OCI-LY1 (cell line): Measurements from ENCODE around the gene RETNLB.

ENCODE experiments used
- H2AFZ ChIP-seq: fragments of 200-600 bp; sonication (generic), shearing (Covaris generic); 2 replicates; pipeline ENCODE4 v1.6.0; 2014; ENCODE audit warnings: antibody characterized with exemption, mild to moderate bottlenecking, low read length
- H3F3A ChIP-seq: fragments of 200-600 bp; sonication (generic), shearing (Covaris generic); 2 replicates; pipeline ENCODE4 v1.6.0; 2014; ENCODE audit warnings: mild to moderate bottlenecking, antibody characterized with exemption, low read length, moderate library complexity; ENCODE audit not compliant: insufficient read depth
- H3K27ac ChIP-seq: fragments of 200-600 bp; sonication (generic); 2 replicates; pipeline ENCODE4 v1.5.1; 2014; ENCODE audit warnings: low read length, mixed run types, mild to moderate bottlenecking, low read depth; ENCODE audit not compliant: poor library complexity, severe bottlenecking
- H3K27me3 ChIP-seq: fragments of 200-600 bp; sonication (generic); 2 replicates; pipeline ENCODE4 v1.6.0; 2014; ENCODE audit warnings: antibody characterized with exemption, mild to moderate bottlenecking, low read length, moderate library complexity; ENCODE audit not compliant: insufficient read depth
- H3K36me3 ChIP-seq: fragments of 200-600 bp; sonication (generic); 2 replicates; pipeline ENCODE4 v1.6.1; 2014; ENCODE audit warnings: mild to moderate bottlenecking, antibody characterized with exemption, low read length, moderate library complexity, mixed read lengths; ENCODE audit not compliant: insufficient read depth
- H3K4me1 ChIP-seq: fragments of 200-600 bp; sonication (generic); 2 replicates; pipeline ENCODE4 v1.5.1; 2014; ENCODE audit warnings: mild to moderate bottlenecking, low read length, moderate library complexity; ENCODE audit not compliant: insufficient read depth, severe bottlenecking
- H3K4me2 ChIP-seq: fragments of 200-600 bp; sonication (generic), shearing (Covaris generic); 2 replicates; pipeline ENCODE4 v1.6.1; 2014; ENCODE audit warnings: low read length
- H3K4me3 ChIP-seq: fragments of 200-600 bp; sonication (generic); 2 replicates; pipeline ENCODE4 v1.5.1; 2014; ENCODE audit warnings: low read length, low read depth, mild to moderate bottlenecking, mixed read lengths; ENCODE audit not compliant: poor library complexity, severe bottlenecking
- H3K79me2 ChIP-seq: fragments of 200-600 bp; shearing (Covaris generic); 2 replicates; pipeline ENCODE4 v1.6.1; 2016; ENCODE audit warnings: mixed run types, low read length, mixed read lengths; ENCODE audit not compliant: insufficient read depth
- H3K9ac ChIP-seq: fragments of 200-600 bp; sonication (generic), shearing (Covaris generic); 2 replicates; pipeline ENCODE4 v1.6.1; 2014; ENCODE audit warnings: mild to moderate bottlenecking, low read length, mixed read lengths
- H3K9me2 ChIP-seq: fragments of 200-600 bp; sonication (generic), shearing (Covaris generic); 2 replicates; pipeline ENCODE4 v1.6.1; 2014; ENCODE audit warnings: low read depth, mild to moderate bottlenecking, low read length, mixed read lengths
- H3K9me3 ChIP-seq: fragments of 200-600 bp; shearing (Covaris generic); 2 replicates; pipeline ENCODE4 v1.6.1; 2014; ENCODE audit warnings: low read length, mixed read lengths
- H4K20me1 ChIP-seq: fragments of 200-600 bp; sonication (generic), shearing (Covaris generic); 2 replicates; pipeline ENCODE4 v1.6.0; 2016; ENCODE audit warnings: mild to moderate bottlenecking, low read length; ENCODE audit not compliant: insufficient read depth
- CTCF ChIP-seq: fragments of 200-600 bp; sonication (generic), shearing (Covaris generic); IDR thresholded peaks from 2 replicates; pipeline ENCODE4 v1.5.1; 2017; ENCODE audit warnings: mild to moderate bottlenecking, antibody characterized with exemption, low read length, moderate library complexity, mixed read lengths
- EZH2 ChIP-seq: fragments of 200-600 bp; sonication (generic), shearing (Covaris generic); IDR thresholded peaks from 2 replicates; pipeline ENCODE4 v1.8.0; 2017; ENCODE audit warnings: borderline replicate concordance, mixed run types, mild to moderate bottlenecking, antibody characterized with exemption, low read length, moderate library complexity, mixed read lengths

RETNLB gene

GRCh38 chr3:108757404-108757982 lies at the start of gene RETNLB:
TSS of gene RETNLB (minus strand) at chr3:108757410. CDS start at chr3:108757185, 225 bp downstream.
- H3K79me2 ChIP-seq = no peaks in the 10 kb centered on the region
- H3K27ac ChIP-seq = no peak within 1 kb of the TSS
- no peaks in the 10 kb centered on the region for H3K4me1 ChIP-seq
- no peak within 1 kb of the TSS for H2AFZ ChIP-seq
- H3K9me2 ChIP-seq = no peaks in the 10 kb centered on the region
- H4K20me1 ChIP-seq = no peaks in the 10 kb centered on the region
- no peaks in the 10 kb centered on the region for H3K9me3 ChIP-seq
- no peak within 1 kb of the TSS for H3K4me3 ChIP-seq
- no peaks in the 10 kb centered on the region for H3K27me3 ChIP-seq
- H3F3A ChIP-seq = no peaks in the 10 kb centered on the region
- H3K9ac ChIP-seq = no peak within 1 kb of the TSS
- TF ChIP-seq CTCF (no peak), EZH2 (no peak)
- no peaks in the 10 kb centered on the region for H3K36me3 ChIP-seq
- no peak within 1 kb of the TSS for H3K4me2 ChIP-seq

- no peak overlapping the region for H3K9ac ChIP-seq
- H4K20me1 ChIP-seq = no peaks in the 10 kb centered on the region
- H3K9me3 ChIP-seq = no peaks in the 10 kb centered on the region
Measured at GRCh38 chr3:108806316-108806715, 49.1 kb upstream of the RETNLB start.

GRCh38 chr3:108804966-108805365 lies 47.8 kb upstream of the RETNLB start:
- TF ChIP-seq CTCF (no peak), EZH2 (no peak)
- H4K20me1 ChIP-seq = no peaks in the 10 kb centered on the region
- H3K36me3 ChIP-seq = no peaks in the 10 kb centered on the region
- no peaks in the 10 kb centered on the region for H3K9me2 ChIP-seq
- no peaks in the 10 kb centered on the region for H3K79me2 ChIP-seq
- H3K27me3 ChIP-seq = no peaks in the 10 kb centered on the region
- H3K27ac ChIP-seq = no peak overlapping the region
- no peaks in the 10 kb centered on the region for H3F3A ChIP-seq
- no peak overlapping the region for H3K9ac ChIP-seq
- H3K9me3 ChIP-seq = no peaks in the 10 kb centered on the region
- H3K4me1 ChIP-seq = no peaks in the 10 kb centered on the region
- H3K4me3 ChIP-seq = no peak overlapping the region
- no peak overlapping the region for H3K4me2 ChIP-seq
- no peak overlapping the region for H2AFZ ChIP-seq

More at GRCh38 chr3:108806316-108806715, 49.1 kb upstream of the RETNLB start:
- Histone ChIP-seq H3F3A (no peaks in the 10 kb centered on the region), H3K9me2 (no peaks in the 10 kb centered on the region), H3K4me1 (no peaks in the 10 kb centered on the region), H3K27ac (no peak overlapping the region), H3K27me3 (no peaks in the 10 kb centered on the region), H3K4me2 (no peak overlapping the region), H3K79me2 (no peaks in the 10 kb centered on the region), H2AFZ (no peak overlapping the region), H3K36me3 (no peaks in the 10 kb centered on the region), H3K4me3 (no peak overlapping the region)
- TF ChIP-seq CTCF = no peak
- TF ChIP-seq EZH2 = no peak
